Sigmoid colon (tissue), 4 donors: ENCODE results near the gene ARHGAP25.

Experiments
- CTCF ChIP-seq, 4 experiments: fragments of 450-650 bp in 3 of 4; fragments of 200-600 bp in 1 of 4; IDR thresholded peaks; one replicate each; pipeline ENCODE4 v1.5.1; 2016 to 2019; ENCODE audit warnings: antibody characterized with exemption in 4 of 4, mild to moderate bottlenecking in 3 of 4, moderate library complexity in 2 of 4
- EP300 ChIP-seq, 4 donors: sonication (generic); formaldehyde crosslinking; IDR thresholded peaks; one replicate each; pipeline ENCODE4 v1.6.1; 2017; ENCODE audit warnings: antibody characterized with exemption in 4 of 4
- POLR2A ChIP-seq, 2 donors: fragments of 450-650 bp; IDR thresholded peaks; one replicate each; pipeline ENCODE4 v1.6.1; 2016; ENCODE audit warnings: antibody characterized with exemption in 2 of 2, mild to moderate bottlenecking in 2 of 2, moderate library complexity in 2 of 2
- POLR2AphosphoS5 ChIP-seq, 4 donors: sonication (generic); formaldehyde crosslinking; IDR thresholded peaks; one replicate each; pipeline ENCODE4 v1.6.1; 2017; ENCODE audit warnings: antibody characterized with exemption in 4 of 4

GRCh38 chr2:68692511-68692910 lies 42.1 kb upstream of the ARHGAP25 start:
- TF ChIP-seq CTCF (IDR thresholded peaks at IDR 0.05) (no peak), EP300 (IDR thresholded peaks at IDR 0.05) (no peak), POLR2A (IDR thresholded peaks at IDR 0.05) (no peak), POLR2AphosphoS5 (IDR thresholded peaks at IDR 0.05) (no peak)
